LNCaP clone FGC (cell line): ENCODE data around the gene TAF4.
A peak's percentile ranks its signal among the peaks of the same experiment; 100 is the strongest.

Source experiments
- DNase-seq: peaks from one replicate; pipeline ENCODE4 v3.0.0-alpha.2; 2011; ENCODE audit warnings: low read depth
- H3K4me3 ChIP-seq: 2 replicates; pipeline ENCODE4 v1.5.1; 2011; ENCODE audit warnings: mild to moderate bottlenecking, low read depth, low read length, control low read depth
- TF ChIP-seq, protein P1 (sequence below): IDR thresholded peaks from 2 replicates; pipeline ENCODE4 v1.5.1; 2012; ENCODE audit warnings: mild to moderate bottlenecking; ENCODE audit not compliant: control insufficient read depth, insufficient read depth; ENCODE audit errors: extremely low read depth

Gene TAF4

DNA sequence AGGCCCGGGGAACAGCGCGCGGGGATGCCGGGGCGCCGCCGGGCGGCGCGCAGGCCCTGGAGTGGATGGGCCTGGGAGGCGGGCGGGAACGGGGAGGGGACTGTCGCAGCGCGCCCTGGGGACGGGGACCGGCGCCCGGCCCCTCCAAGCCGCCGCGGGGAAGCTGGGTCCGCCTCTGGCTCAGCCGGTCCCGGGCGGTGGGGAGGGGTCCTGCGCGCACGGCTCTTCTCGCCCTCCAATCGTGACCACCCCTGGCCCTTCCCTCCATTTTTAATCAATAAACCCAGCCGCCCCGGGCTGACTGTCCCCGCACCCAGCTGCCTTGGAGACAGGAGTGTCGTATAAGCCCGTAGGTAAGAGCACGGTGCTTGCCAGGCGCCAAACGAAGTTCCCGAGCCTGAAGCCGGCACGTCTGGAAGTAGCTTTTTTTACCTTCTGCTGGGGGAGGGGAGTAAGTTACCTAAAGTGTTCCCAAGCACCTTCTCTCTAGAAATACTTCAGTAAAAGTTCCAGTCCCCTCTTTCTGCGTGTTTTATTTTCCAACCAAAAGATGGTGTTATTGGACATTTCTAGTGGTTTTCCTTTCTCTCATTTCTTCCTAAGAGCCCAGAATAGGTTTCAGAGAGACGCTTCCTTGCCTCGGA, 780 bp upstream of the TAF4 start:
- H3K4me3 ChIP-seq, result peak overlapping the region; percentile 55
- TF ChIP-seq, protein P1, sequence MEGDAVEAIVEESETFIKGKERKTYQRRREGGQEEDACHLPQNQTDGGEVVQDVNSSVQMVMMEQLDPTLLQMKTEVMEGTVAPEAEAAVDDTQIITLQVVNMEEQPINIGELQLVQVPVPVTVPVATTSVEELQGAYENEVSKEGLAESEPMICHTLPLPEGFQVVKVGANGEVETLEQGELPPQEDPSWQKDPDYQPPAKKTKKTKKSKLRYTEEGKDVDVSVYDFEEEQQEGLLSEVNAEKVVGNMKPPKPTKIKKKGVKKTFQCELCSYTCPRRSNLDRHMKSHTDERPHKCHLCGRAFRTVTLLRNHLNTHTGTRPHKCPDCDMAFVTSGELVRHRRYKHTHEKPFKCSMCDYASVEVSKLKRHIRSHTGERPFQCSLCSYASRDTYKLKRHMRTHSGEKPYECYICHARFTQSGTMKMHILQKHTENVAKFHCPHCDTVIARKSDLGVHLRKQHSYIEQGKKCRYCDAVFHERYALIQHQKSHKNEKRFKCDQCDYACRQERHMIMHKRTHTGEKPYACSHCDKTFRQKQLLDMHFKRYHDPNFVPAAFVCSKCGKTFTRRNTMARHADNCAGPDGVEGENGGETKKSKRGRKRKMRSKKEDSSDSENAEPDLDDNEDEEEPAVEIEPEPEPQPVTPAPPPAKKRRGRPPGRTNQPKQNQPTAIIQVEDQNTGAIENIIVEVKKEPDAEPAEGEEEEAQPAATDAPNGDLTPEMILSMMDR, result no peak
- peak; percentile 42 for DNase-seq

DNA sequence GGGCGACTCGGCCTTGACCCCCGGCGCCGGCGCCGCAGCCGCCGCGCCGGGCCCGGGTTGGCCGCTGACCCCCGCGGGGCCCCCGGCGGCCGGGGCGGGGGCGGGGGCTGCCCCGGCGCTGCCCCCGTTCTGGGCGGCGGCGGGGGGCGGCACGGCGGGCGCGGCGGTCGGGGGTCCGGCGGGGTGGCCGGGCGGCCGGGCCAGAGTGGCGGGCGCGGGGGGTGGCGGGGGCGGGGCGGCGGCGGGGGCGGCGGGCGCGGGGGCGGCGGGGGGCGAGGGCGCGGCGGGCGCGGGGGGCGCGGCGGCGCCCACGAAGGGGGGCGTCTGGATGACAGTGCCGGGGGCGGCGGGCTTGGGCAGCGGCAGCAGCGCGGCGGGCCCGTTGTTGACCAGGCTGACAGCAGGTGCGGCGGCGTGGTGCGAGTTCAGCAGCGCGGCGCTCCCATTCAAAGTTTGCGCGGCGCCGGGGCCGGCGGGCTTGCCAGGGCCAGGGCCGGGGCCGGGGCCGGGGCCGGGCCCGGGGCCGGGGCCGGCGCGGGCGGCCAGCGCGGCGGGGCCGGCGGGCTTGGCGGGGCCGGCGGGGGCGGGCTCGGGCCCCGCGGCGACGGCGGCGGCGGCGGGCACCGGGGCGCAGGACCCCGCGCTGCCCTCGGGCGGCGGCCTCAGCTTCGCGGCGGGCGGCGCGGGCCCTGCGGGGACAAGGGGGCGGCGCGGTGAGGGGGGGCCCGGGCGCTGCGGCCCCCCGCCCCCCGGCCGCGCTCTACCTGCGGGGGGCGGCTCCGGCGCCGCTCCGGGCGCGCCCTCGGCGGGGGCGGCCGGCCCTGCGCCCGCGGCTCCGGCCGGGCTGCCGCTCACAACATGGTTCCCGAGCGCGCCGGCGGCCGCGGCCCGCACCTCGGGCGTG, 659 bp downstream of the TAF4 start:
- no peak for DNase-seq
- H3K4me3 ChIP-seq, result peak overlapping the region; percentile 46
- TF ChIP-seq, protein P1, result no peak

DNA sequence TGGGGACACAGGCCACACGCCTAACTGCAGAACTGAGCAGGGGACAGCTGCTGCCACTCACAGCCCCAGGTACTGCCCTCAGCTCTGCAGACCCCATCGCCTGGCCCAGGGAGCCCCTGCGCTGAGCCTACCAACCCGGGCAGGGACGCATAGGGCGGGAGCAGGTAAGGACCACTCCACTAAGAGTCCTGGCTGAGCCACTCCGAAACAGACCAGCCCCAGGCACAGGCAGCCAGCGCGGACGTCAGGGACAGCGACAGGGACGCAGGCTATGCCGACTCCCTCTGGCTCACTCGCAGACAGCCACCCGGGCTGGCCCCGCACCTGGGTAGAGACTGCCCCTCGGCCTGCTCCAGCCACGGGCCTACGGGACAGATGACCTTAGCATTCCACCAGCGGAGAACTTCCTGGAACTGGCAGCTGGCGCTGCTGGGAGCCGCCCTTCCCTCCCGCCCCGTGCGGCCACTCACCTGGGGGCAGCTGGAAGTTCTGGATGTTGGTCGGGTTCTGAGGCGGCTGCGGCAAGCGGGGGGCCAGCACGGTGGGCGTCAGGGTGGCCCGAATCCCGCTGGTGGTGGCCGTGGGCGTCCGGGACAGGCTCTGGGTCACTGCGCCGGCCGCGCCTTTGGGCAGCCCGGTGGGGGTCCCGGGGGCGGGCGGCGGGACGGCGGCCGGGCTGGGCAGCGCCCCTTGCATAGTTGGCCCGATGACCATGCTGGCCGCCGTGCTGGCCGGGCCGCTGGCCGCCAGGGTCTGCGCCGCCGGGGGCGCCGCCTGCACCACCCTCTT, 1.5 kb downstream of the TAF4 start:
- no peak for DNase-seq
- TF ChIP-seq, protein P1, result no peak
- H3K4me3 ChIP-seq, result peak overlapping the region; percentile 43

DNA sequence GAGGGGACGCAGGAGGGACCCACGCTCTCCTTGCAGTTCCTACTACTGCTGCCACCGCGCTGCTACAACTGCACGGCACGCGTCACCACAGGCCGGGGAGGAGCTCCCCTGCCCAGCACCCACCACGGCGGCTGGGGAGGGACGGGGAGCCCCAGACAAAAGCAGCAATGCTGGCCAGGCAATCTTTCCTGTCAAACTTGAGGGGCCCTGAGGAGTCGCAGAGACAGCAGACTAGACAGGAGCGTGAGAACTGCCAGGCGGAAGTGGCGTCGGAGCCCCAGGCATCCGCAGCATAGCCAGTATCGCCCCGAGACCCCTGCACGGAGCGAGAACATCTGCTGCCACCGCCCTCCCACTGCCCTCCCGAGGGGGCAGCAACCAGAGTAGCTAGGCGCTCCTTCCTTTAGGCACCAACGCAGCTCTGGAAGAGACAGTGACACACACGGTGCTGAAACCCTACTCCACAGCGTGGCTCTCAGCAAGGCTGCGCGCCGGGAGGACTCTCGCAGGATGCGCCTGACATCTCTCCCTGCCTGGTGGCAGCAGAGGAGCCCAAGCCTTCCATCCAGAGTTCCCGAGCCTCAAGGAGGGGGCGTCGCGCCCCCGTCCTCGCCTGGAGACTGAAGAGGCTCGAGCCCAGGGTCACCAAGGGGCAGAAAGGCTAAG, 2.2 kb downstream of the TAF4 start:
- DNase-seq, result no peak
- H3K4me3 ChIP-seq, result peak overlapping the region; percentile 43
- TF ChIP-seq, protein P1, result no peak

DNA sequence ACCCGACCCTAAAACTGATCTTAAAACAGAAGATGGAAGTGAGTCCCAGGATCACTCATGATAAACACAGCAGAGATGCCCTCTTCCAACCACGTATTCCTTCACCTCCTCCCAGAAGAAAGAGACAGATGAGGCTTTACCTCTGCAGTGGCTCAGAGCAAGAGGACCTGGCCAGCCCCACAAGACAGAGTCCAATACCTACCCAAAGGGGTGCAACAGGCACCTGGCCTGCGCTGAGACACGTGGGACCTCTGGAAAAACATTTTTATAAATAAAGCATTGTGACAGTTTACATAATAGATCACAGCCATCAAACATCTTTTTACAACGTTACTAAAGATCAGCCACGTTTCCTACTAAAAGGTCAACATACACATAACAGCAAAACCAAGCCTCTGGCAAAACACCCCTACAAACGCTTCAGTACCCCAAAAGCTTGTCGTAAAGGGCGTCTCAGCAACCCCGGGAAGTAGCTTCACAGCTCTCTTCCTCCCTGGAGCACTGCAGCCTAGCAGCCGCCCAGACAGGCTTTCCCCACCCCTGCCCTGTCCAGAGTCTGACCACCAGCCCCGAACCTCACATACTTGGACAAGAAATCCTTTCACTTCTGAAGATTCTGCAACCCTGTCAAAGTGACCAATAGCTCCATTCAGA, 2.9 kb downstream of the TAF4 start:
- DNase-seq, result no peak
- TF ChIP-seq, protein P1, result no peak
- no peak overlapping the region for H3K4me3 ChIP-seq

DNA sequence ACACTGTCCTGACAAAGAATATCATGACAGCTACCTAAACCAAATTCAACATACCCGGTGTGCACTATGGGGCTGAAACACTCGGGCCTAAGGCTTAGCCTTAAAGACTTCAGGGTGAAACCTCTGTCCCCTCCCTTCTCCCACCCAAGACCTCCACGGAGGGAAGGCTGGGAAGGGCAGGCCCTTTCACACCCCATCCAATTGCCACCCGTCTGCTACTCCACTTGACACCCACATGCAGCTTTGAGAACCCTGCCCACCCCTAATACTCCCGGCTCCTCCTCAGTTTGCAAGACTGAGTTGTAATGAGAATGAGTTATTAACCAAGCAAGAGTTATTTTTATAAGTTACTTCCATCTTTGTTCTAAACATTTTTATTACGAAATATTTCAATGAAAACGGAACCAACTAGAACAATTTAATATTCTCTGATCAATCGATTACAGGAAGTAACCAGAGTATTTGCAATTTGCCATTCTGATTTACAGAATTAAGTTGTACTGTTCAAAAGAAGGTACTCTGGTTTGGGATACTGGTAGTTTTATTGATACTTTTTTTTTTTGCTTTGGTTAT, 3.7 kb downstream of the TAF4 start:
- H3K4me3 ChIP-seq, result no peak overlapping the region
- TF ChIP-seq, protein P1, result no peak
- DNase-seq, result no peak
